HuH-7 (cell line): ENCODE results near the gene E2F4.

ENCODE experiments used
- DNase-seq: peaks from one replicate; pipeline ENCODE4 v3.0.0; 2011; ENCODE audit warnings: low spot score

The E2F4 gene

DNA sequence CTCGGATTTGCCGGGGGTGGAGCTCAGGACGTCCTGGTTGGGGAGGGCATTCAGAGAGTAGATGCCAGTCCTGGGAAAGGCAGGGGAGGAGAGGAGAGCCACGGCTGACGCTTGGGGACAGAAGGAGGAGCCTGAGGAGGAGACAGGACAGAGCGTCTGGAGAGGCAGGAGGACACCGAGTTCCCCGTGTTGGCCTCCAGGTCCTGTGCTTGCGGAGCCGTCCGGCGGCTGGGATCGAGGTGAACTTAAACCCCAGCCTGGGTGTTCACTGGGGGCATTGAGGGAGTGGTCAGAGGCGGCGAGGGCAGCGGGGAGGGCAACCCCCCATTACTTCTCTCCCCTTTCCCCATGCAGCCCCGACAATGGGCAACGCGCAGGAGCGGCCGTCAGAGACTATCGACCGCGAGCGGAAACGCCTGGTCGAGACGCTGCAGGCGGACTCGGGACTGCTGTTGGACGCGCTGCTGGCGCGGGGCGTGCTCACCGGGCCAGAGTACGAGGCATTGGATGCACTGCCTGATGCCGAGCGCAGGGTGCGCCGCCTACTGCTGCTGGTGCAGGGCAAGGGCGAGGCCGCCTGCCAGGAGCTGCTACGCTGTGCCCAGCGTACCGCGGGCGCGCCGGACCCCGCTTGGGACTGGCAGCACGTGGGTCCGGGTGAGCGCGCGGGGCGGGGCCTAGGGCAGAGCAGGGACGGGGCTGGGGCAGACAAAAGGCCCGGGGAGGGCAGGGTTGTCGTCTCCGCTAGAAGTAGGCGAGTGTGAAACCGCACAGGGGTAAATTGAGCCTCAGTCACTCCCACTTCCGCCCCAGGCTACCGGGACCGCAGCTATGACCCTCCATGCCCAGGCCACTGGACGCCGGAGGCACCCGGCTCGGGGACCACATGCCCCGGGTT is 17.9 kb upstream of the E2F4 start:
- DNase-seq, result peak; percentile 86

DNA sequence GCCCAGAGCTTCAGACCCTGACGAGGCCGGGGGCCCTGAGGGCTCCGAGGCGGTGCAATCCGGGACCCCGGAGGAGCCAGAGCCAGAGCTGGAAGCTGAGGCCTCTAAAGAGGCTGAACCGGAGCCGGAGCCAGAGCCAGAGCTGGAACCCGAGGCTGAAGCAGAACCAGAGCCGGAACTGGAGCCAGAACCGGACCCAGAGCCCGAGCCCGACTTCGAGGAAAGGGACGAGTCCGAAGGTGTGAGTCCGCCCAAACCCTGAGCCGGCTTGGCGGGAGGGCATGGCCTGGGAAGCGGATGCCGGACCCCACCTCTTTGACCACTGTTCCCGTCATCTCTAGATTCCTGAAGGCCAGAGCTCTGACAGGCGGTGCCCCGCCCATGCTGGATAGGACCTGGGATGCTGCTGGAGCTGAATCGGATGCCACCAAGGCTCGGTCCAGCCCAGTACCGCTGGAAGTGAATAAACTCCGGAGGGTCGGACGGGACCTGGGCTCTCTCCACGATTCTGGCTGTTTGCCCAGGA is 17.2 kb upstream of the E2F4 start:
- no peak for DNase-seq

DNA sequence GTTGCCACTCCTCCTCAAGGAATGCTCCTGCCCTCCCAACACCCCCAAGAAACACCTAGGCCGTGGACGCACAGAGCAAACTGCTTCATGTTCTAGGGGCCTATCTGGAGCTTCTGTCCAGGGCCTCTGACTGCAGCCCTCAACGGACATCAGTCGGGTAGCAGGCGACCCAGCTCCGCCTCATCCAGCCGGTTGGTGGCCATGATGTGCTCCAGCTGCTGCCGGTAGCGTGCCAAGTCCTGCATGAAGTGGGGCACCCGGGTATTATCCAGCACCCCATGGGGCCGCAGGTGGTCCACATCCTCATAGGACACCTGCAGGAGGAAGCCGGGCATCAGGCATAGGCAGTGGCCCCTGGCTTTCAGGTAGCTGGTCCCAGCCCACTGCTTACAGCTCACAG is 15.3 kb upstream of the E2F4 start:
- DNase-seq, result no peak

DNA sequence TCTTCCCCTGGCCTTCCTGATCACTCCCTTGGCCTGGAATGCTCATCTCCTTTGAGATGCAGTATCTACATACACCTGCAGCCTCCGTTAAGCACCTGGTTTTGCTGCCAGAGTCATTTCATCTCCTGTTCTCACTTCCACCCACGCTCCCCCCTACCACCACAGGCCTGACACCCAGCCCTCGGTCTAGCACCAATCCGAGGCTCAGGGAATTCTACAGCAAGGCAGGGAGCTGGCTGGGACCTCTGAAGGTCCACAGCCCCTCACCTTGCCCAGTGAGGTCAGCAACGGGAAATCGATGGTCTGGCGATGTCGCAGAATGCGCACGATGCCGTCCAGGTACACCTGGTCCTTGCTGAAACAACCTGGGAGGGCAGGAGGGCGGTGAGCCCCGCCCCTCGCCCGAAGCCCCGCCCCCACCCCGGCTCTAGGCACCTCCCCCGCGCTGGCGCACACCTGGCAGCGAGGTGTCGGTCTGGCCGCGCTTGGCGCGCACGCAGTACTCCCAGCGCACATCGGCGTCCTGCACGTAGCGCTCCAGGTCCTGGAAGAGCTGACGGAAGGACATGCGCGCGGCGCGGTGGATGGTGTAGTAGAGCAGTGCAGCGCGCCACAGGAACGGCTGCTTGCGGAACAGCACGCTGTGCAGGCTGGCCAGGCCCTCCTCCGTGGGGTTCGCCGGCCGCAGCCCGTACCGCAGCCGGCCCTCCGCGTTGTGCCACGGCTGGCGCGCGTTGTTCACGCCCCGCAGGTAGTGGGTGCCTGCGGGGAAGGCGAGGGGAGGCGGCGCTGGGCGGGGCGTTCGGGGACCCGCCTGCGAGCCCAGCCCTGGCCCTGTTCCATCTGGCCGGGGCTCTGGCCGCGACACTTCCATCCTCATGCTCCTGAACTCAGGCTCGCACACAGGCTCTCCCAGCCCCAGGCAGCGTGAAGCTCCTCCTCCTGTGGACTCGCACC is 13.9 kb upstream of the E2F4 start:
- peak; percentile 79 for DNase-seq

DNA sequence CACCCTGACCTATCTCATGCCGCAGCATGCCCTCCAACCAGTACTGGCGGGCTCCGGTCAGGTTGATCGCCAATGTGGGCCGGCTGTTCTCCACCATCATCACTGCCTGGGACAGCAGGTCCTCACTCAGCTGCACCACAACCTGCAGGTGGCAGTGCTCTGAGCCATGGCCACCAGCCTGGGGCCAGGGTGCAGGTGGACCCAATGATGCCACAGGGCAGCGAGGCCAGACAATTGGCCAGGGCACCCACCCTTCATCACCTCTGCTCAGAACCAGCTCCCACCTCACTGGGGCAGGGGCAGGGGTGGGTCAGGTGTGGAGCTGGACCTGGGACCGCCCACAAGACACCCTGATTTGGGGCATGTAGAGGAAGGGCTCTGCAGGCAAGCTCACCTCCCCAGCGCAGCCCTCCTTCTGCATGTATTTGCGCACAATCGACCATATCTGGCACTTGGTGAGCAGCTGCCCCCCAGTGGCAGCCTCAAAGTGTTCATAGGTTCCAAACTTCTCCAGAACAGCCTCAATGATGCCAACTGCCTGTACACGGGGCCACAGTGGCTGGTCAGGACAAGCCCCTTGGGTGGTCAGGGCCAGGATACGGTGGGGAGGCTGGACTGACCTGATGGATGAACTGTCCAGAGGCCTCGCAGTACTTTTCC is 12.4 kb upstream of the E2F4 start:
- DNase-seq, result no peak

DNA sequence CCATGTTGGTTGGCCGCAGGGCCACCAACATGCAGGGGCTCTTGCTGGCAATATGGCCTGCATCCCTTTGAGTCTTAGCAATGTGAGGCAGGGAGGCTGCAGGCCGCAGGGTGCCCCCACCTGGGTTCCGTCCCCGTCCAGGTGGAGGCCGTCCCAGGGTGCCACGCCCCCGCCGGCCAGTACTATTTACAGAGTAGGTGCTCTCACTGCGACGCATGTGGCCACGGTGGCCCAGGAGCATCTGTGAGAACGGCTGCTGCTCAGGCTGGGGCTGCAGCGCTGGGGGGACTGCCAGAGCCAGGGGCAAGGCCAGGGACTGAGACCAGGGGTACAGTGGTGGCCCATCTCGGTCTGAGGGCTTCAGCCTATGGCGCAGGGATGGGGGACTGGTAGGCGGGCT is 11.8 kb upstream of the E2F4 start:
- DNase-seq, result no peak

DNA sequence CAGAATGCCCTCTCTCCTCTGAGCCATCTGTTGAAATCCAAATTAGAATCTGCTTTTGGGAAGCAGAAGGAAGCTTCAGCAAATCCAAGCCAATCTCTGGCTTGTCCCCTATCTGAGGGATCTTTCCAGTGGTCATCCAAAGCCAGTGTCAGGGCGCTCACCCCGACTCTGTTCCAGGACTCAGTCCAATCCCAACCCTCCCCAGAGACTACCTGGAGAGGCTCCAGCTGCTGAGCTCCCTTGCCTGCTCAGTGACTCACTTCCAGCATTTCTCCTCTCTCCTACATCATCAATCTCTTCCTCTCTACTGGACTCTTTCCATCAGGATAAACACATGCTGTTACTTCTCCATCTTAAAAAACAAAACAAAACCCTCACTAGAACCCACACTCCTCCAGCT is 10.6 kb upstream of the E2F4 start:
- no peak for DNase-seq

DNA sequence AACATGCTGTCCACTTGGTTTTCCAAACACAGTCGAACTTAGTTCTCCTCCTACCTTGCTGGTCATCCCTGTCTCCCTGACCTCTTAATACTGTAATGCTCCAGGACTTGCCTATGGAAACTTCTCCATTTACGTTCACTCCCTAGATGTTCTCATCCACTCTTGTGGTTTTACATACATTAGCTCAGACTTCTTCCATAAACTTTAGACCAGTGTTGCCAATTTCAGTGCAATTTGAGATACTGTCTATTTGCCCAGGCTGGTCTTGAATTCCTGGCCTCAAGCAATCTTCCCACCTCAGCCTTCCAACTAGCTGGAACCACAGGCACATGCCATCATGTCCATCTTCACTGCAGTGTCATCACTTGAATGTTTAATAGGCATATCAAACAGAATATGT is 9.7 kb upstream of the E2F4 start:
- DNase-seq, result no peak

DNA sequence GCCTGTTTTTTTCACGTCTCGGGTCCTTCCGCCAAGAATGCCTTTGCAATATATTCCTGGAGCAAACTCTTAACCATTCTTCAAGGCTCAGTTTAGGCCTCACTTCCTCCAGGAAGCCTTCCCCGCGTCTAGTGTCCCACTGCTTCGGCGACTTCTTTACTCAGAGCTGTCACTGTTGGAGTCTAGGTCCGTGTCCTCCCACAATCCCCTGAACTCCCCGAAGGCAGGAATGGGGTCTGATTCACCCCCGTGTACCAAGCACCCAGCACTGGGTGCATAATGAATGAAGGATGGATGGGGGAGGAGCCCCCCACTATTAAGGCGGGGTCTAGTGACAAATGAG is 8.7 kb upstream of the E2F4 start:
- no peak for DNase-seq

DNA sequence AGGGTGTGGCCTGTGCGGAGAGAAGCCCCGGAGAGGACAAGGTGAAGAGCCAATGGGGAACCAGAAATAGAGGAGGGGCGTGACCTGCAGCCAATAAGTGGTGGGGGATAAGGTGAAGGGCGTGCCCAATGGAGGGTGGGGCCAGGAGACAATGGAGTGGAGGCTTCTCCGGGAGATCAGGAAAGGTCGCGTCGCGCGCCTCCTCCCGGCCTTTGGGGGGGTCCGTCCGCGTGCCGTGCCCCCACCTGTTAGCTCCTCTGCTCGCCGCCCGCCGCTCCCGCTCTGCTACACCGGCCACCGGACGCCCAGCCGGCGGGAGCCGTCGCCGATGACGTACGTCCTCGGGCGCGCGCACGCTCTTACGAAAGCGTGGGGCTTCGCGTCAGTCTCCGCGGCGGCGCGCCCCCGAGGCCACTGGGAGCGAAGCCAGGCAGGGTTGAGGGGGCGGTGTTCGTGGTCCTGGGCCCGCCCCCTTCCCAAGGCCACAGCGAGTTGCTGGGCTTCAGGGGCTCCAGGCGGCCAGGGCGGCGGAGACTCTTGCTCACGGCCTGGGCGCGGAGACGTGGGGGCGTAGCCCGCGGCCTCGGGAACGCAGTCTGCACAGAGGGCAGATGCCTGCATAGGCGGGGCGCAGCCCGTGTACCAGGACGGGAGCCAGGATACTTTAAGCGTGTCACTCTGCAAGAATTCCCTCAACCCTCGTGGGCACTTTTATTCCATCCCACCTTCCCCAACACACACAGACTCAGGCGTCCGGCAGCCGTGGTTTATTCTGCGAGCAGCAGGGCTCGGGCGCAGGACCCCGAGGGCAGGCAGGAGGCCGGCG is 8.1 kb upstream of the E2F4 start, which contains the start of gene MATCAP1:
Gene MATCAP1, minus strand, starts transcription at position 337 of the 826 bp plus-strand sequence. CDS start 3,353 bp downstream, outside the sequence.
- DNase-seq, result peak; percentile 99

DNA sequence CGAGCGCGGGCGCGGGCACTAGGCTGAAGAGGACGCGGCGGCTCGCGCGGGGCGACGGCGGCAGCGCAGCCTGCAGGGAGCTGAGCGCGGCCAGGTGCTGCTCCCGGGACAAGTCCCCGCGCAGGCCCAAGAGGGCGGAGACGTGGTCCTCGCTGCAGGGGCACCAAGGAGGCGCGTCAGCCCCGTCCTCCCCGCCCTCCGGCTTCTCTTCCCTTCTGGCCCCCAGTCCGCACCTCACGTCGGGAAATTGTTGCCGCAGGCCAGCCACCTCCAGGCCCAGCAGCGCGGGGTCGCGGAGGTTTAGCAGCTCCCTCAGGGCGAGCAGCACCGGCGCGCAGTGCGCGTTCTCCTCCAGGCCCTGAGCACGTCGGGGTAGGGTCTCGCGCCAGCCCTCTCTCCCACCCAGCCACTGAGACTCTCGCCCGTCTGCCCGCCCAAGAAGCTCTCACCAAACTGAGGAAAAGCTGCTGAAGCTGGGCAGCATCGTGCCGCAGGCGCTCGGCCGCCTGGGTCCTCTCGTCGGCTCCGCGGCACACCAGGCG is 7.4 kb upstream of the E2F4 start:
- no peak for DNase-seq

DNA sequence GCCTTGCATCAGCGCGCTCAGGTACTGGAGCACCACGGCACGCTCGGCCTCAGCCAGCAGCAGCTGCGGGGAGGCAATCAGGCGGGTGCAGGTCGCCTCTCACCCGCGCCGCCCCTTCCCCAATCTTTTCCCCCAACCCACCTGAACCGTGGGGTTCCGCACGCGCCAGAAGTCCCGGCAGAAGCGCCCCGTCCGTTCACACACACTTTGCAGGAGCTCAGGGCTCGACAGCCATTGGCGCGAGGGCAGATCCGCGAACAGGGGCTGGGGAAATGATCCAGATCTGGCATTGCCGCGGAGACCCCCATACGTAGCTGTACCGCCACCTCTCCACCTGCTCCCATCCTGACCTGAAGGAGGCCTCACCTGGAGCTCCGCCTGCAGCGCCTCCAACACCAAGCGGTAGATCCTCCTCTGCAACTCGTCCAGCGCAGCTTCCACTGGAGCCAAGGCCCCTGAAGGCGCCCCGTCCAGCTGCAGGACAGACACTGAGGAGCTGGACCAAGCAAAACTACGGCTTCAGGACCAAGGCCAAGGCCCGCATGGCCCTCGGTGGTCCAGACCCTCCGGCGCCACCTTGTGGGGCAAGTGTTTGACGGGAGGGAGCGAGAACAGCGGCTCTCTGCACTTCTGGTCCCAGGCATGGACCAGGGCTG is 6.8 kb upstream of the E2F4 start:
- DNase-seq, result peak; percentile 90

DNA sequence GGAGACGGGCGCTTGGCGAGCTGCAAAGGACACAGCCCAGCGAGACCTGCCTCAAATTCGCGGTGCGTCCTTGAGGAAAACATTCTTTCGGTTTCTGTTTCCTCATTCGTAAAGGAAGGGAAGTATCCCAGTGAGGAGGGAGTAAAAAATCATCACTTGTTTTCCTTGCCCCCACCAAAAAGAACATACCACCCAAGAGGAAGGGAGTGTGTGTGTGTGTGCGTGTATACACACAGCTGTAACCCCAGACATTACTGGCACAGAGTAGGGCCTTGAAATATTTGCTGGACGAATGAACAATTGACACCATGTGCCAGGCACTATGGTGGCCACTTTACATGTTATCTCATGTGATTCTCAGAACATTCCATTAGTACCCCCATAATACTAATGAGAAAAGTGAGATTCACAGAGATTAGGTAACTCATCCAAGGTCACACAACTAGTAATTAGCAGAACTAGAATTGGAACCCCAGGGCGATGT is 6.3 kb upstream of the E2F4 start:
- DNase-seq, result no peak

DNA sequence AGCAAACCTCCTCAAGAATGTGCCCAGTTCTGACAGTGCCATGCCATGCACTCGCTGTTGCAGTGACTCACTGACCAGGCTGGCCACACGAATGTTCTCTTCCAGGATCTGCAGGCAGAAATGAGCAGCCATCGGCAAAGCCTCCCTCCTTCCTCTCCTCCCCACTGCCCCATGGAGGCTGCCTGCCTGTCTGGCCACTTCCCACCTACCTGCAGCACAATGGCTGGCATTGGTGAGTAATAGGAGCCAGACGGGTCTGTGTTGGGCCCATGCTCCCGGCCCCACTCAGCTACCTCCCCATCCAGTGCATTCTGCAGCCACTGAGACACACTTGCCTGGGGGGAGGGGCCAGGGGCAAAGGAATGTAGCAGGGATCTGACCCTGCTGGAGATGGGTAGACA is 5.4 kb upstream of the E2F4 start:
- DNase-seq, result no peak

DNA sequence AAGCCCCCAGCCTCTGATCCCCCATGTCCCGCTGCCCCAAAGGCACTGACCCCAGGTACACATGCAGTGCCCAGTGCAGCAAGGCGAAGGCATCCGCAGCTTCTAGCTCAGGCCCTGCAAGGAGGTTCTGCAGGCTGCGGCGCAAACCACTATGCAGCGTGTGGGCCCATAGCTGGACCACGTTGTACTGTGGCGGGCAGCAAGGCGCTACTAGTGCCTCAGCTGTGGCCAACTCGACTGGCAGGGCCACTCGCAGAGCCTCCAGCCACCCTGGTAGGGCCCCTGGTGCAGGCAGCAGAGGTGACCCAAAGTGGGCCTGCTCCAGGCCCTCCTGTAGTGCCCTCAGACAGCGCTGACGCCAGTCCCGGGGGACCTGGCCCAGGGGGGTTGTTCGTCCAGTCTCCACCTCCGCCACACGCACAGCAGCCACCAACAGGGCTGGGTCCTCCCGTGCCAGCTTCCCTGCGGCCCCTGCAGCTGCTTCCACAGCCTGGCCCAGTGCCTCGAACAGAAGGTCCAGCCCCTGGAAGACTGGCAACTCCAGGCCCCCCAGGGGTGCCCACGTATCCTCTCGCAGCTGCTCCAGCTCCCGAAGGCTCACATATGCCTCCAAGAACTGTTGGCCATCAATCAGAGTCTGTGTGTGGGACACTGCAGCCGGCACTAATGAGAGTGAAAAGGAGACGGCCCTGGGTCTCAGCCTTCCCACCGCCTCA is 4.6 kb upstream of the E2F4 start:
- DNase-seq, result no peak

DNA sequence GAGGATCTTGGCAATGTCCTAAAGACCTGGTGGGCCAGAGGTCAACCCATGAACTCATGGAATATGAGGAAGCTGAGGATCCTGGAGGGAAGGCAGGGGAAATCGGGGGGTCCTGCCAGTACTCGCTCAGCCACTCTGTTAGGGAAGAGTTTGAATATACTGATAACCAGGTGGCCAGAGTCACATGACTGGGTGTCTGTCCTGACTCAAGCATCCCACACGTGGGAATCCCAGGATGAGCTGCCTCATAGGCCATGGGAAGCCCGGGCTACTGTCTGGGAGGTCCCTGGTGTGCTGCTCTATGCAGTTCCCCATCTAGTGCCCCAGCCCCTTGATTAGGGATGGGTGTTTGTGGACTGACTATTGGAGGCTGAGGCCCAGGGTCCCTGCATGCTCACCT is 3.6 kb upstream of the E2F4 start:
- DNase-seq, result no peak

DNA sequence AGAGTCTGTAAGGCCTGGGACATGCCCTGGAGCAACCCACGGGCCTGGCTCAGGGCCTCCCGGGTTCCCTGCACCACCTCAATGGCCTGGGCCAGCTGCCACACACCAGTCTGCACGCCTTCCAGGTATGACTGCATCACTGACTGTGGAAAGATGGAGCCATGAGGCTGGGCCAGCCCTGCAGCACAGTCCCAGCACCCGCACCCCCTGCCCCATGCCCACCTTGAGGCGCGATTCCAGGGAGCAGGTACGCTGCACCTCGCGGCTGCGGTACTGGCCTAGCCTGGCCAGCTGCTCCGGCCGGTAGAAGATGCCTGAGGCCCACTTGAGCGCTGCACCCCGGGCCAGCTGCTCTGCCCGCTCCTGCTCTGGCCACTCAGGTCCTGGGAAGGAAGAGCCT is 3.2 kb upstream of the E2F4 start:
- DNase-seq, result no peak

DNA sequence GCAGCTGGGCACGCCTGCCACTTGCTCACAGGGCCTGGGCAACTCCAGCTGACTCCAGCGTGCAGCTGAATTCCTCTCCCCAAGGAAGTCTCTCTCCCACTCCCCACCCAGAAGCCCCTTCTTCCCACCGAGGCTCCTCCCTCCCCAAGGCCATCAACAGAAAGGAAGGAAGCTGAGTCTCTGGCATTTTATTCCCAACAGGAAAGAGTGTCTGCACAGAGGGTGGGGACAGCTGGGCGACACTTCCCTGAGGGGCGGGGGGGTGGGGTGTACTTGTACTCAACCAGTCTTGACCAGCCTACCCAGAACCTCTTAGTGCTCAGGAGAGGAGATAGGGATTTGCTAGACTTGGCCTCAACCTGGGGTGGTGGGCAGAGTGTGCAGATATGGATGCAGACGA is 1.9 kb upstream of the E2F4 start, which contains the start of gene EXOC3L1:
Gene EXOC3L1, minus strand, starts transcription at position 96 of the 400 bp plus-strand sequence. CDS start 460 bp downstream, outside the sequence.
- no peak for DNase-seq
